Measurements from ENCODE around the gene ASB1.

ASB1 gene

GRCh38 chr2:238382381-238382781 is 44.3 kb upstream of the ASB1 start:
- TF ChIP-seq ZFX (IDR thresholded peaks at IDR 0.05; ENCODE audit: borderline replicate concordance) (no peak), CTCF (IDR thresholded peaks at IDR 0.05) (no peak)
- H3K27ac ChIP-seq, result no peak overlapping the region

GRCh38 chr2:238383135-238383534 is 43.6 kb upstream of the ASB1 start:
- H3K27ac ChIP-seq, result no peak overlapping the region
- TF ChIP-seq ZFX (IDR thresholded peaks at IDR 0.05; ENCODE audit: borderline replicate concordance) (no peak), CTCF (IDR thresholded peaks at IDR 0.05) (no peak)

- TF ChIP-seq CTCF (IDR thresholded peaks at IDR 0.05), result no peak
- TF ChIP-seq ZFX (IDR thresholded peaks at IDR 0.05; ENCODE audit: borderline replicate concordance), result no peak
- H3K27ac ChIP-seq, result no peak overlapping the region
These were observed 42.9 kb upstream of the ASB1 start for GRCh38 chr2:238383743-238384380.

GRCh38 chr2:238387332-238387731 is 39.4 kb upstream of the ASB1 start:
- no peak overlapping the region for H3K27ac ChIP-seq
- TF ChIP-seq CTCF (IDR thresholded peaks at IDR 0.05) (no peak), ZFX (IDR thresholded peaks at IDR 0.05; ENCODE audit: borderline replicate concordance) (no peak)

- TF ChIP-seq ZFX (IDR thresholded peaks at IDR 0.05; ENCODE audit: borderline replicate concordance) (no peak), CTCF (IDR thresholded peaks at IDR 0.05) (no peak)
- H3K27ac ChIP-seq, result no peak overlapping the region
These were observed 37.9 kb upstream of the ASB1 start for GRCh38 chr2:238388794-238389193.

GRCh38 chr2:238389988-238390589 is 36.6 kb upstream of the ASB1 start:
- peak overlapping the region; percentile 26; the same call in 1 of the 2 replicates for H3K27ac ChIP-seq
- no peak for TF ChIP-seq CTCF (IDR thresholded peaks at IDR 0.05)
- TF ChIP-seq ZFX (IDR thresholded peaks at IDR 0.05; ENCODE audit: borderline replicate concordance), result no peak

- no peak overlapping the region for H3K27ac ChIP-seq
- TF ChIP-seq ZFX (IDR thresholded peaks at IDR 0.05; ENCODE audit: borderline replicate concordance) (no peak), CTCF (IDR thresholded peaks at IDR 0.05) (no peak)
These were observed 35.6 kb upstream of the ASB1 start for GRCh38 chr2:238391042-238391689.
